Right lung (tissue), 10 donors: ENCODE measurements around the gene ABCB9. TPM values are rescaled to one million over a fixed set of nuclear protein-coding genes. Genes with fewer than 3 reads are reported as not detected.
"Not testable (repeated sequence)": the region's sequence is repeated elsewhere in the genome, so short reads cannot be mapped to it uniquely, and the experiment has no call there.

Experiments used
- DNase-seq, 2 donors: peaks; one replicate each; pipeline ENCODE4 v3.0.0-alpha.2; 2013
- long read RNA-seq, 8 donors: transcript quantifications; one replicate each; lab custom pipeline, GENCODE V29; 2026
- polyA plus RNA-seq, 5 donors: library from polyadenylated mRNA; unstranded; fragments of 120-200 nt; gene quantifications; one replicate each; pipeline versions ENCODE4 v1.2.1 to v1.2.3, GENCODE V29; 2013; ENCODE audit warnings: inconsistent platforms in 1 of 5, low replicate concordance in 1 of 5; ENCODE audit not compliant: insufficient read length in 5 of 5, insufficient read depth in 1 of 5

The ABCB9 gene
- 10 to 100 TPM in 2 of 5 donors, 1 to 10 TPM in 3; 6.9 to 11.5 (median 9.0) TPM for polyA plus RNA-seq
- long read RNA-seq, donor 1, partial matches to known transcripts = 245 of 371 reads
- long read RNA-seq, donor 1, other reads (novel, unspliced or antisense) = 124 of 371 reads
- long read RNA-seq, donor 2 = 0 reads
- long read RNA-seq, donor 3, partial matches to known transcripts = 209 of 311 reads
- long read RNA-seq, donor 3, other reads (novel, unspliced or antisense) = 101 of 311 reads
- long read RNA-seq, donor 4 = 0 reads
- long read RNA-seq, donor 5, partial matches to known transcripts = 313 of 455 reads
- long read RNA-seq, donor 5, other reads (novel, unspliced or antisense) = 139 of 455 reads
- long read RNA-seq, donor 6, partial matches to known transcripts = 261 of 355 reads
- long read RNA-seq, donor 6, other reads (novel, unspliced or antisense) = 93 of 355 reads
- long read RNA-seq, donor 7, partial matches to known transcripts = 428 of 594 reads
- long read RNA-seq, donor 7, other reads (novel, unspliced or antisense) = 166 of 594 reads
- long read RNA-seq, donor 8 = 0 reads

DNA sequence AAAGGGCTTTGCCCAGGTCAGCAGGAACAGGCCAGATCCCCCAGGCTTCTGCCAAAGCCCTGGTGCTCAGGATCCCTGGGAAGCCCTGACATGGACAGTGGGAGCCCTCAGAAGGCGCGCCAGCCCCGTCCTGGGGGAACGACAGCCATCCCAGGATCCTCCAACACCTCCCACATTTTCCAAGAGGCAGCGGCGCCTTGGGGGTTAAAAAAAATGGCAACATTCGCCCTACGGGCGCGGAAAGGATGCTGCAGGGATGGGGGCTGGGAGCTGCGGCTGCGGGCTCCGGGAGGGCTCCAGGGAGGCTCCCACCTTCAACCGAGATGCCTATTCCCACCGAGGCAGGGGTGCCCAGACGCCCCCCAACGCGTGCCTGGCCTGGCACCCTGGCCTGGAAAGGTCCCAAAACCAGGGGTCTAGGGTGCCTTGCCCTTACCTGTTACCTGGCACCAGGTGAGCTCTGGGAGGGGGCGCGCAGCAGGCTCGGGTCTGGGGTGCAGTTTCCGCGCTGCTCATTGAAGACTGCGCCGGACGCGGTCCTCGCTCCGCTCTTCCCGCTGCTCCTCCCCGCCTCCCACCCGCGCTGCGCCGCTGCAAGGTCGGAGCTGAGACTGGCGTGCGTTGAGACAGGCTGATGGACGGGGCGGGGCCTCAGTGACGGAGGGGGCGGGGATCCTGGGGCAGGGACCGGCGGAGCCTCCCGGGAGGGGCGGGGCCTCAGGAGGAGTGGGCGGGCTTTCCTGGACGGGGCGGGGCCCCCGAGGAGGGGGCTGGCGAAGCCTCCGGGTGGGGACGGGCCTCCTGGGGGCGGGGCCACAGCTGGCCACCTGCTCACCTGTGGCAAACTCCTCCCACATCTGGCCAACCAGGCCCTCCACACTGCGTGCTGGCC is at the start of gene ABCB9:
TSS of gene ABCB9 (minus strand) at position 613 of the 892 bp plus-strand sequence. CDS start 6,228 bp downstream, outside the sequence.
- DNase-seq = peak; percentile 74 to 80

DNA sequence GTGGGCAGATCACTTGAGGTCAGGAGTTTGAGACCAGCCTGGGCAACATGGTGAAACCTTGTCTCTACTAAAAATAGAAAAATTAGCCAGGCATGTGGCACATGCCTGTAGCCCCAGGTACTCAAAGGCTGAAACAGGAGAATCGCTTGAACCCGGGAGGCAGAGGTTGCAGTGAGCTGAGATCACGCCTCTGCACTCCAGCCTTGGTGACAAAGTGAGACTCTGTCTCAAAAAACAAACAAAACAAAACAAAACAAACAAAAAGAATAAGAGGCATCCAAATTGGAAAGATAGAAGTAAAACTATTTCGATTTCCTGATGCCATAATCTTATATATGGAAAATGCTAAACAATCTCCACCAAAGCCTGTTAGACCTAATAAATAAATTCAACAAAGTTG is 48.2 kb upstream of the ABCB9 start:
- DNase-seq = not testable (repeated sequence)

- no peak for DNase-seq
Observed at GRCh38 chr12:123013185-123014095, 47.2 kb upstream of the ABCB9 start.

- DNase-seq = no peak
Observed at GRCh38 chr12:123011701-123012100, 45.4 kb upstream of the ABCB9 start.

DNA sequence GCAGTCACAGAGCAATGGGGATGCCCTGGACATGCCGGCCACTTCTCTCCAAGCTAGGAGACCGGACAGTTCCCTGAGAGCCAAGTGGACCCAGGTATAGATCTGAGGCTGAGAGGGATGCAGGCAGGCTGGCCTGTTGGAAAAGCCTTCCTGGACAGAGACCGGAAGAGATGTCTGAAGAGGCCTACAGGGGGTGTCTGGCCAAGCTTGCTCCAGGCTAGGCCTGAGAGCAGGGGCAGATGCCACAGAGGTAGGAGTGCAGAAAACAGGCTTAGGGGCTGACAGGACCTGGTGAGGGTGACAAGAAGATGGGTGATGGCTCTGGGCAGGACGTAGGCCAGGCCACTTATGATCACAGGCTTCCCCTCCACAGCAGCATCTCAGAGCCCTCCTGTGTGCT is 44.4 kb upstream of the ABCB9 start:
- DNase-seq = no peak

DNA sequence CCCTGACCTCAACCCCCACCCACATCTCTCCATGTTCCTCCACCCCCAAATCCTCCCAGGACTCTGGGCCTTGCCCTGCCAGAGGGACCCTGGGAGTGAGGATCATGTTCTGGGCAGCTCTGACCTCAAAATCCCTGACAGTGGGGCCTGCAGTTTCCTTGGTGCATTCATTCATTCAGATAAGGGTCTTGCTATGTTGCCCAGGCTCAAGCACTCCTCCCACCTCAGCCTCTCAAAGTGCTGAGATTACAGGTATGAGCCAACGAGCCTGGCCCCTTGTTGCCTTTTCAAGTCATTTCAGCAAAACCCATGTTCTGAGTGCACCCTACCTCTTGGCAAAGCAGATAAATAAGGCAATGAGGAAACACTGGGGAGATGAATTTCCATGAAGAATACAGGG is 43.8 kb upstream of the ABCB9 start:
- DNase-seq = no peak

DNA sequence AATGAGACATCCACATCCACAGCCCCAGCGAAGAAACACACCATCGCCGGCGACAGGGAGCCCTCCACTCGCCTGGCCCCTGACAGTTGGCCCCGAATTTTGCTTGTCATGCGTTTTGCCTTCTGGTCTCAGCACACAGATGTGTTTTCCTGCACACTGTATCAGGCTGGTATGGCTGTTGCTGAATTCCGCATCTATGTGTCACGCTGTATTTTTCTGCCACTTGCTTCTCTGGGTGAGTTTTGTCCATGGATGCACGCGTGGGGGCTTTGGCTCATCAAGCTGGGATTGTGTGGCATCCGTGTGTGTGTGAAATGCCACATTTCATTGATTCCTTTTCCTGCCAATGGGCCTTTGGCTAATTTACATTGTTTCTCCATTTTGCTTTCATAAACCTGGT is 40.7 kb upstream of the ABCB9 start:
- no peak for DNase-seq

DNA sequence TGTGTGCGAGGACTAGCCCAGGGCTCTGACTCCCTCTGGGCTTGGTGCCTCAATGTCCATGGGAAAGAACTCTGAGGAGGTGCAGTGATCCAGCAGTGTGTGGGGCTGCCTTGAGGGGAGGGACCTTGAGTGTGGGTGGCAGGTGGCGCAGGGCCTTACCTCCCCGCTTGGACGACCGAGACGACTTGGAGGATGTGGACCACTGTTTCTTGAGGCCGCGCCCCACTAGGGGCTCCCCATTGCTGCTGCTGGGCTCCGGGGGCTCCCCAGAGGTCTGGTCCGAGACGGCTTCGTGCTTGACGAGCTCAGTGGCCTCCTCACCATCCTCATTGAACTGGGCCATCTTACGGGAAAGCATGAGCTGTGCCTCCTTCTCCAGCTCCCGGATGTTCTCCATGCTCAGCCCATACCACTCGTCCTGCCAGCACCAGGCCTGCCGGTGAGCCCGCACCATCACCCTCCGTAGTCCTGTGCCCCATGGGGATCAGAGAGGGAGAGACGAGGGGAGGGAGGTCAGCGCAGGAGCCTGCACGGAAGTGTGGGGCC is 38.9 kb upstream of the ABCB9 start:
- no peak for DNase-seq

DNA sequence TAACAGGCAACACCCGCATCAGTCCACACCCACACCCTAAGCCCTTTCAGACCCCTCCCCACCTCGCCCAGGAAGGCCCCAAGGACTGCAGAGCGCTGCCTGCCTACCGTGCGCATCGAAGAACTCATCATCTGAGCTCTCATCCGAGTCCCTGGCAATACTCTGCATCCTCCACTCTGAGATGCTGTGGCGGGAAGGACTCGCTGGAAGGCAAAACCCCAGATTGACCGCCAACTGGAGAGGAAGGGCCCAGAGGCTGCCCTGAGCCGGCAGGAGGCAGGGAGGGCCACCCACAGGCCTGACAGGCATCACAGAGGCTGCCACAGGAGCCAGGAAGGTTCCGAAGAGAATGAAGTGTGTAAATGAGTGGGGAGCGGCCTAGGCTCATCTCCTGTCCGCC is 38.0 kb upstream of the ABCB9 start:
- no peak for DNase-seq

DNA sequence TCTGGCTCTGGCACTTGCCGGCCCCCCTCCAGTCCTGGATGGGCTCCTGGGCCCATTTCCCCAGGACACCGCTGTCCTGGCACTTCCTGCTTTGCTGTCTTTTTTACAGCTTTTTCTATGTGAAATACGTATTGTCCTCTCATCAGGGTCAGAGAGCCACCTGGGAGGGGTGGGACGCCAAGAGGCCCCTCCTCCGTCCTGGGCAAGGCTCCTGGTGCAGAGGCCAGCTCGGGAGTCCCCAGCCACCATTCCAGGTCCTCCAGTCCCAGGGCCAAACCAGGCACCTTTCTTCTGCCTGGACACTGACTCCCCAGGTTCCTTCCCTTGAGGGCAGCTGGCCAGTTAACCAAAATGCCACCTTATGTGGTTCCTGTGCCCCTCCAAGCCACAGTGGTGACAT is 37.0 kb upstream of the ABCB9 start:
- no peak for DNase-seq

DNA sequence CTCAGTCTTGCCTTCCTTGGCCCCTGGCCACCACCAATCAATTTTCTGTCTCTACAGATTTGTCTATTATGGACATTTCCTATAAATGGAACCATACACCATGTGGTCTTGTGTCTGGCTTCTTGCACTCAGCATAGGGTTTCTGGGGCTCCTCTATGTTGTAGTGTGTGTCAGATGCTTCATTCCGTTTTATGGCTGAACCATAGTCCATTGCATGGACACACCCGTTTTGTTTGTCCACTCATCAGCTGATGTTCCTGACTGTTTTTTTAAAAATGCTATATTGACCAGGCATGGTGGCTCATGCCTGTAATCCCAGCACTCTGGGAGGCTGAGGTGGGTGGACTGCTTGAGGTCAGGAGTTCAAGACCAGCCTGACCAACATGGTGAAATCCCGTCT is 35.2 kb upstream of the ABCB9 start:
- DNase-seq = no peak

GRCh38 chr12:123000578-123000977 is 34.3 kb upstream of the ABCB9 start:
- DNase-seq = no peak

- DNase-seq = no peak
Observed at GRCh38 chr12:122999986-123000420, 33.7 kb upstream of the ABCB9 start.

GRCh38 chr12:122999196-122999946 is 33.1 kb upstream of the ABCB9 start:
- no peak for DNase-seq

DNA sequence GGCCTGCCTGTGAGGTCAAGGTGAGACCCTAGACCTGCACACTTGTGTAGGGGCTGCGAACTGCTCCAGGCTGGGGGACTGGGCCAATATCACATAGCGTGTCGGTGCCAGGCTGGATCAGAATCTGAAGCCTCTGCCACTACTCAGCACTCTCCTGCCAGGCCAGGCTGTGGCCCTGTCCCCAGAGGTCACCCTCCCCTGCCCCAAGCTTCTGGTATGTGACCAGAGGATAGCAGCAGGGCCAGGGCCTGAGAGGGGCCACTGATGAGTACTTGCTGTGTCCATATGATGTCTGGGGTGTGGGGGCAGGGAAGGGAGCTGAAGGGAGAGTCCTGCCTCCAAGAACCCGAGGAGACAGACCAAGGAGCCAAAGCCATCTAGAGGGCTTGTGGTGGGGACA is 32.1 kb upstream of the ABCB9 start:
- DNase-seq = no peak

- no peak for DNase-seq
Observed at GRCh38 chr12:122997343-122998250, 31.3 kb upstream of the ABCB9 start.

DNA sequence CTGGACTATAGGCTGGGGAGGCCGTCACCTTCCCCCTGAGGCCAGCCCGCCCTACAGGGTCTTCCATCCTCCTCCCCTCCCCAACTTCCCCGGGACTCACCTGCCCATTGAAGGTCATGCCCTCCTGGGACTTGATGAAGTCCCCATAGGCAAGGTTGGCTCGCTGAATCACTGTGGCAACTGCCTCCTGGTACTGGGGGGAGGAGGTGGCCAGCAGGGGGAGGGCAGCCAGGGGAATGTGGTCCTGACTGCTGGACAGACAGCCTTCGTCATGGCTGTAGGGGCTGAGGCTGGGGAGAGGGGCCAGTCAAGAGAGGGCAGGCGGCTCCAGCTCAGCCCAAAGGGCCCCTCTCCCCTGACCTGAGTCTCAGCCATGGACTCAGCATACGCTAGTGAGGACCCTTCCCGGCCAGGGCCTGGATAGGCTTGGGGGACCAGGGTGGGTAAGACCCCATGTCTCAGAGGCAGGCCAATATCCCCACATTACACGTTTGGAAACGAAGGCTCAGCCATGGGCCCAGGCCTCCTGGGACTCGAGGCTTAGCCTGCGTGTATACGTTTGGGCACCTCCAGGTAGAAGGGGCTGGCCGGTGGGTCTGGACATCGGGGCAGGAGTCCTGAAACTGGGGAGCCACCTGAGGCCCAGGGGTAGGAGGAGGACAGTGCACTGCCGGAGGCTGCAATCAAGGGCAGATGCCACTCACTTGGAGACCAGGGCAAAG is 30.5 kb upstream of the ABCB9 start:
- no peak for DNase-seq

DNA sequence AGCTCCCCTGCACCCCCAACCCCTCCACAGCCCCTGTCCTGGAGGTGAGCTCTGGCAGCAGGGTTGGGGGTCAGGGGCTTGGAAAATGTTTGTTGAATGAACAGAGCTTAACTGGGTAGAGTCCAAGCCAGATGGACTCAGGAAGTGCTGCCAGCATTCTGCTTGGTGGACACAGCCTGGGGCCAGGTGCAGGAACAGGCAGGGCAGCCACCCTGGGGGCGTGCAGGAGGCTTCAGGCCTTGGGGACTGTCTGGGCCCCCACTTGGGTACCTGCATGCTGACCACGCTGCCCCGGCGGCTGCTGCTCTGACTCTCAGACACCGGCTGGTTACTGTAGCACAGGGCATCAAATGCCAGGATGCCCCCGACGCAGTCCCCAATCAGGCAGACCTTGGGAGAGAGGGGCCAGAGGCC is 29.9 kb upstream of the ABCB9 start:
- DNase-seq = no peak
